Esophagus muscularis mucosa (tissue), 4 donors: ENCODE measurements around the gene TEC.

ENCODE experiments used
- CTCF ChIP-seq, 3 experiments: fragments of 200-600 bp in 2 of 3; fragments of 450-650 bp in 1 of 3; sonication (generic) in 2 of 3; IDR thresholded peaks; one replicate each; pipeline ENCODE4 v1.5.1; 2017 to 2019; ENCODE audit warnings: antibody characterized with exemption in 3 of 3, mild to moderate bottlenecking in 2 of 3, moderate library complexity in 1 of 3
- EP300 ChIP-seq: sonication (generic); formaldehyde crosslinking; IDR thresholded peaks from one replicate; pipeline ENCODE4 v1.6.1; 2017; ENCODE audit warnings: antibody characterized with exemption
- POLR2A ChIP-seq: fragments of 450-650 bp; IDR thresholded peaks from one replicate; pipeline ENCODE4 v1.6.1; 2017; ENCODE audit warnings: antibody characterized with exemption, moderate library complexity, mild to moderate bottlenecking, low read depth

DNA sequence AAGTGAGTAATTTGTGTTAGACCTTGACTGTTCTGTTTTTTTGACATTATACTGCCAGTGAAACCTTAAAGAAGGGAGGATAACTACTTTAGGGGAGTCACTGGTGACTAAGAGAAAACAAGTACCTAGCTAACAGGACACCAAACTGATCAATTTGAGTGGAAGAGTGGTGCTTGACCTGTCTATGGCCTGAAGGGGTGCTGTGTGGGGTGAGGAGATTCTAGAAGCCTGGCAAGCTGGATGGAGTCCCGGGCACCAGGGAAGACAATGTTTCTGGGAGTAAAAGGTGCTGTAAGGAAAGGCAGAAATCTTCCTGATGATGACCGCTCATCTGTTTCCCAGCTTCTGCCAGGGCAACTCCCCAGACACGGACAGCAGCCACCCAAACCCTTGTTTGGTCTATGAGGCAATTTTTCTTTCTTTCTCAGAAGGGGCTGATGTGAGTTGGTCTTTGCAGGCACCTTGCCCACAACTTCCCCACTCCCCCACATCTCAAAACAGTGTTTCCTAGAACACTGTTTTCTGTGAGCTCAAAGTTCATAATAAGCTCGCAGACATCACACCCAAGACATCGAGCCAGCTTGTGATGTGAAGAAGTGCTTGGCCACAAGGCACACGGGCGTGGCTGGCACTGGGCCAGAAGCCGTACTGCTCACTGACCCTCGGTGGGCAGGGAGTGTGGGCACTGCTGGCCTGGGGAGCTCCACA is 140.2 kb downstream of the TEC start:
- TF ChIP-seq CTCF (IDR thresholded peaks at IDR 0.05) (no peak), EP300 (no peak), POLR2A (no peak)
